Activated CD8-positive, alpha-beta memory T cell treated with anti-CD3 and anti-CD28 coated beads, Interleukin-2, amount 50 U/mL, for 48 hours (primary cell): ENCODE results near the gene TNFRSF21.
"Not testable (repeated sequence)": the region's sequence is repeated elsewhere in the genome, so short reads cannot be mapped to it uniquely, and the experiment has no call there.

Experiments used
- DNase-seq: peaks from one replicate; pipeline ENCODE4 v3.0.0-alpha.2; 2020

Gene TNFRSF21

DNA sequence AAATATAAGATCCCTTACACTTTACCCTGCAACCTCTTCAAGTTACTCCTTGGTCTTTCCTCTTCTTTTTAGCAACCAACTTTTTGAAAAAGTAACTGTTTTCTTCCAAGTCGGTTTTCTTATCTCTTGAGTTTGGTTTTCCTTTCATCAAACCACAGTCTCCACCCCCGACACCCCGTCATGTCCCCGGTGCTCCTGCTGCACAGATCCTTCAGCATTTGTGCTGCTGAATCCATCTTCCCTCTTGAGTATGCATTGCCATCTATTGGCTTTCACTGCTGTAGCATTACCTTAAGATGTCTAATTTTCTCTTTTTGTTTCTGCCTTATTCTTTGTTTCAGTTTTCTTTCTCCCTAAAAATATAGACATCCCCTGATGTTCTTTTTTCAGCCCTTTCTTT is 11.9 kb upstream of the TNFRSF21 start:
- DNase-seq = no peak

DNA sequence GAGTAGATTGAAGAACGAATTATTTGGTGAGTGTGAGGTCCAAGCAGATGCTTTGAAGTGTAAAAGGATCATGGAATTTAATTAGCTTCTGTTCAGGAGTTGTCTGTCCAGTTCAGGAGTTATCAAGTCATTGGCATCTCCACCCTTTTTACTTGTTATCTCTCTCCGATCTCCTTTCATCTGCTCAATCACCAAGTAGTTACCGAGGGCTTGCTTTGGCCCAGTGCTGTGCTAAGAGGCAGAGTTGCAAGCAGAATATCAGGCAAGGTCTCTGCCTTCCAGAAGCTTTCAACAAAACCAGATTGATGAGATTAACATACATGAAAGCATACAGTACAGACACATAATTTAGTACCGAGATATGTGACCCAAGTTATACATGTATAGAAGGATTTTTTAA is 10.2 kb upstream of the TNFRSF21 start:
- DNase-seq = no peak

DNA sequence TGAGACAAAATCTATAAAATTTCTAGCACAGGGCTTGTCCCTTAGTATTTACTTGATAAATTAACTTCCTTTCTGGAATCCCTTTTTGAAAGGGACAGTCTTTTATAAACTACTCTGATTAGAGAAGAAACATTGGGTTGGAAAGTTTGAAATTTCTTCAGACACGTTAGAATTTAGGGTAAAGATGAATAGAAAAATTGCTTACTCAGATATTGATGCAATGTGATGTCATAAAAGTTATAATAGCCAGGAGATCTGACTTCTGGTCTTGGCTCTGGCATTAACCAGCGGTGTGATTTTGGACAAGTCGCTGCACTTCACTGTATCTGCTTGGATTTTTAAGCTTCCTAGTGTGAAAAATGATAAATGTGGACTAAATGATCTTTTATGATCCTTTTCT is 9.7 kb upstream of the TNFRSF21 start:
- DNase-seq = no peak

DNA sequence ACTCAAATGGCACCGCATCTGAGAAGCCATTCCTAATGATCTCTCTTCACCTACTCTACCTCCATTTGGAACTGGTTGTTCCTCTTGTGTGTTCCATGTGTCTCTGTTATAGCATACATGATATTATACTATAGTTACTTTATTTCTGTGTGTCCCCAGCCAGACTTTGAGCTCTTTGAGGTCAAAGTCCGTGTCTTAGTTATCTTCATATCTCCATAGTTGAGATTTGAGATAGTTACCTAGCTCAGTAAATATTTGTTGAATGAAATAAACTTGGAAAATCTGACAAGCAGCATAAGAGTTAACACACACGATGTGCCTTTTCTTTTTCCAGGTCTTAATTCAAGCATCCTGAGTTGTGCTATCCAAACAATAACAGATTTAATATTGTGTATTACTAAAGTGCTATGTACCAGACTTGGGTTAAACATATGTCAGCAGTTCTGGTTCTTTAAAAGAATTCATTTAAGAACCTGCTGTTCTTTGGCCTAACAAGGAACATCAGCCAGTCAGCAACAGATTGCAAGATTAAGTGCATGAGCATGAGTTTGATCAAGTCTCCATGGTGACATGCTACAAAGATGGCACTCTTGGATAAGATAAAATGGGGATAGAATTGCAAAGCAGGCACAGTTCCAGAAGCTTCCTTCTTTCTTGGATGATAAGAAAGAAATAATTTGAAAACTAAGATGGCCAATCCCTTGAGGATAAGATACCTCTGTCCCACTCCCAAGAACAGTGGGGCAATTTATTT is 8.7 kb upstream of the TNFRSF21 start:
- no peak for DNase-seq

- not testable (repeated sequence) for DNase-seq
These were observed 5.5 kb upstream of the TNFRSF21 start for GRCh38 chr6:47315181-47315580.

GRCh38 chr6:47310131-47310480 is 401 bp upstream of the TNFRSF21 start:
- no peak for DNase-seq

DNA sequence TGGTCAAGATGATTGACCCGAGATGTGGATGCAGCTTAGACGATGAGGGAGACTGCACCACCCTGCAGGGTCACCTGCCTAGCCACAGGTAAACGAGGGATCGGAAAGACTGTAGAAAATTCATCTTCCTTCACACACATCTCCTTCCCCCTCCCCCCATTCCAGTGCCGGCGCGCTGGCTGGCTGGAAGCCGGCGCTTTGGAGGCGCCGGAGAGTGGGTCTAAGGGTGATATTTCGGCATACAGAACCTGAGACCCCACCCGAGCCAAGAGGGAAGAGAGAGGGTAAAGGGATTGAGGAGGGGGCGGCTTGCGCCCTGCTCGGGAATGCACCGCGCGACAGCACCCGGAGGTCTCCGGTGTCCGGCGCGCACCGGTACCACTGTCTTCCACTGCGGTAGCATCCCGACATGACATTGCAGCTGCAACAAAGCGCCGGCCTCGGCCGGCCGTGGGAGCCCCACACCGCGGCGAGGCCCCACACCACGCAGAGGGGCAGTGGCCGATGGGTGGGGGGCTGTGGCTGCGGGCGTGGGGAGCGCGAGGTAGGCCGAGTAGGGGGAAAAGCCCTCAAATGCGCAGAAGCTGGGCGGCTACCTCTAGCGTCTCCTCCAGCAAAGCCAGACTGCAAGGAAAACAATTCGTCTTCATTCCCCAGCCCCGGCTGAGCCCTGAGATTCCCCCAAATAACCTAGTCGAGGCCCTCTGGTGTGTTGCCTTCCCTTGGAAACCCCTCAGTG is 984 bp downstream of the TNFRSF21 start:
- peak; percentile 52 for DNase-seq

DNA sequence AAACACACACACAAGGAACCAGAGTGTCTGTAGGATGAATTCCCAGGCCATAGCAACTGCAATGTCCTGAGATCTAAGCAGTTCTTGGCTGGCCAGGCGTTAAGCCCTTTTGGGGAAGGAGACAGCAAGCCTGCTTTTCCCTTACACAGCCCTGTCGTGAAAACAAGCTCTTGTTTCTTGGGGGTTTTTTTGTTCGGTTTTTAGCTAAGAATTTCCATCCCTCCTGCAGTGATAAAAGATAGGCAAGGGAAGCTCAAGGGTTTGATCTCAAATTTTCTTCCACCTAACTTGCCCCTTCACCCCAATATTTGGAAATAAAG is 1.5 kb downstream of the TNFRSF21 start:
- no peak for DNase-seq

DNA sequence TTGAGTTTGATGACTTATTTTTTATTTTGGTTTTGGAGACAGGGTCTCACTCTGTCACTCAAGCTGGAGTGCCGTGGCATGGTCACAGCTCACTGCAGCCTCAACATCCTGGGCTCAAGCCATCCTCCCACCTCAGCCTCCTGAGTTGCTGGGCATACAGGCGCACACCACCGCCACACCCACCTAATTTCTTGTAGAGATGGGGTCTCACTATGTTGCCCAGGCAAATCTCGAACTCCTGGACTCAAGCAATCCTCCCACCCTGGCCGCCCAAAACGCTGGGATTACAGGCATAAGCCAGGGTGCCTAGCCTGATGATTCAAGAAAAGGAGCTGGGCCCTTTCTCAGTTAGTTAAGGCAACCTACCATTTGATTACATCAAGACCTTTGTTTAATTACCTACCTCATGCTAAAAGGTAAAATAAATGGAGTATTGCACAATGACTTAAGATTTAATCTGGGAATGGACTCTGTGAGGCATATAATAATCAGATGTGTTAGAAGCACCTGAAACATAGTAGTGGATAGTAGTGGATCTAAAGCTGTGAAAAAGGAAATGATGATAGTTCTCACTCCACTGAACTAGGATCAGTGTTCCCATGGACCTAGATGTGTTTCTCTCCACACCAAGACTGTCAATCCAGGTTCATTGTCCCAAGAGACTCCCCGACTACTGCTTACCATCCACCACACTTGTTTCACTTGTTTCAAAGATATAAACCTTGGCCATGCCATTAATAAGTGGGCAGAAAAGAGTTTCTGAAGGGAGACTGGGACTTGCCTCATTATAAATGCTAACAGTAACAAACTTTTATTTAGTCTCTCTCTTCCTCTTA is 2.1 kb downstream of the TNFRSF21 start:
- no peak for DNase-seq

- DNase-seq = no peak
These were observed 2.8 kb downstream of the TNFRSF21 start for GRCh38 chr6:47306887-47307286.

- DNase-seq = no peak
These were observed 5.8 kb downstream of the TNFRSF21 start for GRCh38 chr6:47303861-47304260.

DNA sequence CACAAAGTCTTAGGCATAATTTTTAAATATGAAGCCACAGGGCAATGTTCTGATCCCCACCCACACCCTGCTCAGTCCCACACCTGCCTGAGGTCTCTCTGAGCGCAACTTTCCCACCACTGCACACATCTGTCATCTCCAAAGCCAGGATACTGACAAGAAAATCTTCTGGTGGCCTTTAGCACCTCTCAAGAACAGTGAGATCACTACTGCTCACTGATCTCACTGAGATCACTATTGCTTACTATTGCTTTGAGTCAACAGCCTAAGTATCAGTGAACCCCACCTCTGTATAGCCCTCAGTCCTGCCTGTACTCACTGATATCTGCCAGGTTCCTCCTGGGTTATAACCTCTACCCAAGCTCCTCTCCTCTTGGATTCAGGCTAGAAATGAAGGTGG is 6.4 kb downstream of the TNFRSF21 start:
- no peak for DNase-seq

GRCh38 chr6:47302043-47302442 is 7.7 kb downstream of the TNFRSF21 start:
- no peak for DNase-seq

DNA sequence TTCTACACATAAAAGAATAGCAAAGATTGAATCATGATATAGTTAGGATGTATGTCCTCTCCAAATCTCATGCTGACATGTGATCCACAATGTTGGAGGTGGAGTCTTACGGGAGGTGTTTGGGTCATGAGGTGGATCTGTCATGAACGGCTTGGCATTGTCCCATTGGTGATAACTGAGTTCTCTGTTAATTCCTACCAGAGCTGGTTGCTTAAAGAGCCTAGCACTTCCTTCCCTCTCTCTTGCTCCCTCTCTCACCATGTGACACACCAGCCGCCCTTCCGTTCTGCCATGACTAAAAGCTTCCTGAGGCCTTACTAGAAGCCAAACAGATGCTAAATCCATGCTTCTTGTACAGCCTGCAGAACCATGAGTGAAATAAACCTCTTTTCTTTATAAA is 8.3 kb downstream of the TNFRSF21 start:
- no peak for DNase-seq

DNA sequence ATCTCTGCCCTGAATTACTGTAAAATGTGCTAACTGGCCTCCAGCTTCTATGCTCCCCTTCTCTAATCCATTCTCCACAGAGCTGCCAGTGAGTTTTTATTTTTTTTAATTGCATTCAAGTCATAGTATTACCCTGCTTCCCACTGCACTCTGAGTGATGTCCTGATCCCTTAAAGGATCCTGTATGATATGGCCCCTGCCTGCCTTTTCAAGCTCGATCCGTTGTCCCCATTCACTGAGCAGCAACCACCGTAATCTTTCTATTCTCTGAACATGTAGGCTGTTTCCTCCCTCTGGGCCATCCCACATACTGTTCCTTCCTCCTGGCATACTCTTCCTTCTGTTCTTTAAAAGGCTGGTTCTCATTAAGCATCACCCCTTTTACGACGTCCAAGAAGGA is 9.3 kb downstream of the TNFRSF21 start:
- no peak for DNase-seq

- no peak for DNase-seq
These were observed 9.7 kb downstream of the TNFRSF21 start for GRCh38 chr6:47299965-47300364.

- no peak for DNase-seq
These were observed 11.2 kb downstream of the TNFRSF21 start for GRCh38 chr6:47298475-47298874.

DNA sequence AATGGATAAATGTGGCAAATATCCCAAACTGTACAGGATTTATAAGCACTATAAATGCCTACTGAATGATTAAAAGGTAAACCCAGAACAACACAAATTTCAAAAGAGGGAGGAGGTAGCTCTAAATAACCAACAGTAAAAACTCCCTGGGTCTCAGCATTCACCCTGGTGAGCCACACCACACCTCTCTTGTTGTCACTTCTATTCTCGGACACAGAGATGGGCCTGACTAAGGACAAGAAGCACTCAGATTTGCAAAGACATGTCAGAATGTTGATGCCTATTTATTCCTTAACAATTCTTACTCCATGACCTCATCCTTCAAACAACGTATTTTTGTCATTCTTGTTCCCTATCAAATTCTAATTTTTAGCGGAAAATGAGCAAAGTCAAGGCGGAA is 14.7 kb downstream of the TNFRSF21 start:
- DNase-seq = no peak

- no peak for DNase-seq
These were observed 16.8 kb downstream of the TNFRSF21 start for GRCh38 chr6:47292944-47293343.

DNA sequence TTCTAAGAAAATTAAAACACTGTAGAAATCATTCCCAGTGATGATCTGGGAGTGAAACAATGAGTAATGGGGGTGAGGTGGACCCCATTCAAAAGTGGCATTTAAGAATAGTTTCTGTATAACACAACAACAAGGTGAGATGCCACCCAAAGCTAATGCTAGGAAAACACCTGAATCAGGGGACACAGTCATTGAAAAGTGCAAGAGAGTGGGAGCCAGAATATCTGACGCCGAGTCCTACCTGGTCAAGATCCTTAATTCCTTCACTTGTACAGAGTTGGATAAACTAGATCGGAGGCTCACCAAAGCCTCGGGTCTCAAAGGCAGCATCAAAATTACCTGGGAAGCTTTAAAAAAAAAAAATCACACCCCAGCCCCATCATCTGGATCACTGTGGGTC is 17.7 kb downstream of the TNFRSF21 start:
- DNase-seq = no peak

- no peak for DNase-seq
These were observed 19.4 kb downstream of the TNFRSF21 start for GRCh38 chr6:47290124-47290834.

GRCh38 chr6:47288267-47289090 is 21.2 kb downstream of the TNFRSF21 start:
- DNase-seq = no peak
